ENCODE data around the gene ARHGAP40.

ARHGAP40 gene

GRCh38 chr20:38579921-38580320 is 21.7 kb upstream of the ARHGAP40 start:
- no peak for TF ChIP-seq CTCF (IDR thresholded peaks at IDR 0.05; ENCODE audit: insufficient read depth, low read depth, low read length, missing control alignments)
- no peak overlapping the region for H3K4me3 ChIP-seq (ENCODE audit: low read depth, low read length)
- no peak for DNase-seq (ENCODE audit: low read depth)

GRCh38 chr20:38581013-38581412 is 20.6 kb upstream of the ARHGAP40 start, which contains the start of gene ADIG:
Gene ADIG (plus strand): TSS chr20:38581197. CDS start chr20:38581251, 54 bp downstream.
- no peak for TF ChIP-seq CTCF (IDR thresholded peaks at IDR 0.05; ENCODE audit: insufficient read depth, low read depth, low read length, missing control alignments)
- no peak for DNase-seq (ENCODE audit: low read depth)
- no peak within 1 kb of the TSS for H3K4me3 ChIP-seq (ENCODE audit: low read depth, low read length)

GRCh38 chr20:38581830-38582358 is 19.7 kb upstream of the ARHGAP40 start:
- no peak for DNase-seq (ENCODE audit: low read depth)
- no peak for TF ChIP-seq CTCF (IDR thresholded peaks at IDR 0.05; ENCODE audit: insufficient read depth, low read depth, low read length, missing control alignments)
- H3K4me3 ChIP-seq (ENCODE audit: low read depth, low read length), result no peak overlapping the region

- no peak for TF ChIP-seq CTCF (IDR thresholded peaks at IDR 0.05; ENCODE audit: insufficient read depth, low read depth, low read length, missing control alignments)
- no peak for DNase-seq (ENCODE audit: low read depth)
- no peak overlapping the region for H3K4me3 ChIP-seq (ENCODE audit: low read depth, low read length)
Measured at GRCh38 chr20:38583306-38583705, 18.3 kb upstream of the ARHGAP40 start.

DNA sequence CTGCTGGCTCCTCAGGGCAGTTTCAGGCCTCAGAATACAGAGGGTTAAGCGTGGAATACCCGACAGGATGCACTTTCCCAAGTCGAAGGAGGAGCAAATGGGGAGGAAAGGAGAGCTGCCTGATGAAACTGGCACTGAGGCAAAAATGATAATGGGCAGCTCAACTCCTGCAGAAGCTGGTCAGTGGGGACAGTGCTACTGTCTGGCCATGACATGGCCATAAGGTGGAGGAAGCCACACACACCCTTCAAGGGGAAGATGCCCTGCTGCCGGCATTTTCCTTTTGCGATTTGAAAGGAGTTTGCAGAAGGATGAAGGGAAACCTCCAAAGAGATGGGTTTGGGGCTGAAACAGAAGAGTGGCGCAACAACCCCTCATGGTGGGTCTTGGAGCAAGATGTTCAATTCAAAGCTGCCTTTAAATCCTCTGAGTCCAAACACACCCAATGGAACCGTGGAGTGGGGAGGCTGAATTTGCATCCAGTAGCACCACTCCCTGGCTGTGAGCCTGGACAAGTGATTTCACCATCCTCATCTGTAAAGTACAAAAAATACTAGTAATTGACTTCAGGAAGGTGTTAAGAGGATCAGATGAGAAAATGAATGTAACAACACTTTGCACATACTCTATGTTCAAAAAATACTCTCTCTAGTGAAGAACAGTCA is 17.4 kb upstream of the ARHGAP40 start:
- H3K4me3 ChIP-seq (ENCODE audit: low read depth, low read length), result no peak overlapping the region
- no peak for TF ChIP-seq CTCF (IDR thresholded peaks at IDR 0.05; ENCODE audit: insufficient read depth, low read depth, low read length, missing control alignments)
- DNase-seq (ENCODE audit: low read depth), result no peak

DNA sequence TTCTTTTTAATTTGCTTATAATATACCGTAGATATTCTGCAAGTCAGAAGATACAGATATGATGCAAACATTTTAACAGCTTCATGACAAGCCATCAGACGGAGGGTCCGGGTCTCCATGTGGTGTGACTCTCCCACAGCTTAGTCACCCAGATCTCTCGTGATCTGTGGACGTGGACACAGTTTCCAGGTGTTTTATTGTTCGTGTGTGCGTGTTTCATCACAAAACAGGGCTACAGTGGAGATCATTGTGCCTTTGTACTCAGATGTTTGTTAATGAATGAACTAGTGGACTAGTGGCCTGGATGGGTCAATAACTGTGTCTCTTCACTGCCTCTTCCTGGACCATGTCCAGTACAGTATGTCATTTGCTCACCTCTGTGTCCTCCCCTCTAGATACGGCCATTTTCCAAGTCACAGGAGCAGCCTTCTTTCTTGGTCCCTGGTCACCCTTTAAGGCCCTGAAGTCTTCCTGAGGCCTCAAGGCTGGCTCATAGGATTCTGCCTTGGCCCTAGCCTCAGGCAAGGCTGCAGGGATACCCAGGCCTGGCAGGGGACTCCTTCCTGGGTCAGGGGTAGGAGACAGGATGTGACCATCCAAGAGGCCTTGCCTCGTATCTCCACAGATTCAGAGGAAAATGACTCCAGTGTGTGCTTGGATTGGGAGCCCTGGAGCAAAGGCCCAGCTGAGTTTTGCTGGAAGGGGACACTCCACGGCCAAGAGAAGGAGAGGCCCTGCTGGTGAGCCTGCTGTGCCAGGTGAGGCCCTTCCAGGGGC is 16.0 kb upstream of the ARHGAP40 start:
- TF ChIP-seq CTCF (IDR thresholded peaks at IDR 0.05; ENCODE audit: insufficient read depth, low read depth, low read length, missing control alignments), result no peak
- DNase-seq (ENCODE audit: low read depth), result no peak

More for the DNA sequence above, 16.0 kb upstream of the ARHGAP40 start:
- no peak overlapping the region for H3K4me3 ChIP-seq (ENCODE audit: low read depth, low read length)
